ENCODE results near the gene CRYBG3.

Gene CRYBG3

GRCh38 chr3:97949743-97950142, 127.9 kb downstream of the CRYBG3 start:
- DNase-seq, result no peak

- DNase-seq, result no peak
Measured at GRCh38 chr3:97950360-97950759, 128.5 kb downstream of the CRYBG3 start.

- no peak for DNase-seq
Measured at GRCh38 chr3:97952280-97952679, 130.5 kb downstream of the CRYBG3 start.

- DNase-seq, result no peak
Measured at GRCh38 chr3:97952872-97953271, 131.1 kb downstream of the CRYBG3 start.

- DNase-seq, result no peak
Measured at GRCh38 chr3:97954228-97954827, 132.5 kb downstream of the CRYBG3 start.

GRCh38 chr3:97956051-97956450, 134.2 kb downstream of the CRYBG3 start:
- no peak for DNase-seq

GRCh38 chr3:97957617-97958311, 136.0 kb downstream of the CRYBG3 start:
- no peak for DNase-seq

- DNase-seq, result no peak
Measured at GRCh38 chr3:97958396-97958795, 136.6 kb downstream of the CRYBG3 start.

GRCh38 chr3:97958796-97959195, 137.0 kb downstream of the CRYBG3 start:
- DNase-seq, result no peak

- no peak for DNase-seq
Measured at GRCh38 chr3:97959872-97960271, 138.1 kb downstream of the CRYBG3 start.

- DNase-seq, result no peak
Measured at GRCh38 chr3:97960551-97960950, 138.7 kb downstream of the CRYBG3 start.

GRCh38 chr3:97960993-97961766, 139.4 kb downstream of the CRYBG3 start:
- no peak for DNase-seq

GRCh38 chr3:97967966-97968365, 146.2 kb downstream of the CRYBG3 start:
- no peak for DNase-seq

- no peak for DNase-seq
Measured at GRCh38 chr3:97968376-97968775, 146.6 kb downstream of the CRYBG3 start.

- DNase-seq, result no peak
Measured at GRCh38 chr3:97969541-97969940, 147.7 kb downstream of the CRYBG3 start.

- no peak for DNase-seq
Measured at GRCh38 chr3:97970156-97970555, 148.3 kb downstream of the CRYBG3 start.

- DNase-seq, result no peak
Measured at GRCh38 chr3:97970956-97971620, 149.3 kb downstream of the CRYBG3 start.

- peak; percentile 66 for DNase-seq
Measured at GRCh38 chr3:97971679-97972567, 150.1 kb downstream of the CRYBG3 start, which contains the start of gene RIOX2. Gene RIOX2, minus strand, starts transcription at chr3:97972431. Its CDS starts 4,838 bp downstream, at chr3:97967593.

- no peak for DNase-seq
Measured at GRCh38 chr3:97972976-97973375, 151.2 kb downstream of the CRYBG3 start.

GRCh38 chr3:97974996-97975395, 153.2 kb downstream of the CRYBG3 start:
- no peak for DNase-seq

GRCh38 chr3:97975466-97975865, 153.7 kb downstream of the CRYBG3 start:
- no peak for DNase-seq

- DNase-seq, result no peak
Measured at GRCh38 chr3:97979610-97980009, 157.8 kb downstream of the CRYBG3 start.

Measured in activated effector memory CD4-positive, alpha-beta T cell treated with Interleukin-2 at 50 U/mL for 16 hours (primary cell).